Osteoblast (primary cell): ENCODE measurements around the gene ACOT8. TPM values are rescaled to one million over a fixed set of nuclear protein-coding genes. Genes with fewer than 3 reads are reported as not detected.

Source experiments
- DNase-seq: peaks from one replicate; pipeline ENCODE4 v3.0.0; 2011; ENCODE audit warnings: low spot score, mixed read lengths; ENCODE audit not compliant: insufficient read length; ENCODE audit errors: missing footprints
- H2AFZ ChIP-seq: 2 replicates; pipeline ENCODE4 v1.6.0; 2011; ENCODE audit warnings: mild to moderate bottlenecking, low read length
- H3K27ac ChIP-seq: 2 replicates; pipeline ENCODE4 v1.5.1; 2011; ENCODE audit warnings: mild to moderate bottlenecking, low read depth, low read length, moderate library complexity
- H3K27me3 ChIP-seq: 2 replicates; pipeline ENCODE4 v1.6.0; 2012; ENCODE audit warnings: mild to moderate bottlenecking, control low read depth, inconsistent platforms, low read length, moderate library complexity; ENCODE audit not compliant: insufficient read depth
- H3K36me3 ChIP-seq: 2 replicates; pipeline ENCODE4 v1.5.1; 2011; ENCODE audit warnings: mild to moderate bottlenecking, low read length, control low read depth, moderate library complexity; ENCODE audit not compliant: insufficient read depth
- H3K4me1 ChIP-seq: 2 replicates; pipeline ENCODE4 v1.5.1; 2011; ENCODE audit warnings: mild to moderate bottlenecking, low read length, control low read depth, moderate library complexity; ENCODE audit not compliant: insufficient read depth
- H3K4me2 ChIP-seq: 2 replicates; pipeline ENCODE4 v1.6.0; 2011; ENCODE audit warnings: mild to moderate bottlenecking, low read length; ENCODE audit not compliant: insufficient read depth
- H3K4me3 ChIP-seq: fragments of 200-600 bp; sonication (generic); 3 replicates; pipeline ENCODE4 v1.5.1; 2012; ENCODE audit warnings: mild to moderate bottlenecking, low read length, inconsistent platforms; ENCODE audit not compliant: insufficient read depth
- H3K79me2 ChIP-seq: 2 replicates; pipeline ENCODE4 v1.6.0; 2012; ENCODE audit warnings: mild to moderate bottlenecking, low read length, control low read depth, inconsistent platforms; ENCODE audit not compliant: insufficient read depth
- H3K9me3 ChIP-seq: 2 replicates; pipeline ENCODE4 v1.5.1; 2011; ENCODE audit warnings: low read depth, low read length, control low read depth
- H4K20me1 ChIP-seq: 2 replicates; pipeline ENCODE4 v1.6.0; 2012; ENCODE audit warnings: mild to moderate bottlenecking, low read length, control low read depth; ENCODE audit not compliant: insufficient read depth
- total RNA-seq: library from RNA; depleted of rRNA; stranded (reverse); fragments of >200 nt; gene quantifications from 2 replicates; pipeline ENCODE4 v1.2.3, GENCODE V29; 2012
- TF ChIP-seq, protein P1 (sequence below): IDR thresholded peaks from 2 replicates; pipeline ENCODE4 v1.5.1; 2011; ENCODE audit warnings: mild to moderate bottlenecking, low read depth, low read length, moderate library complexity; ENCODE audit errors: extremely low read depth

The ACOT8 gene
- total RNA-seq, 1 donor = 31.8 TPM

- H3K79me2 ChIP-seq = no peaks in the 10 kb centered on the region
- peaks cover 5% of the 10 kb centered on the region for H4K20me1 ChIP-seq
- no peaks in the 10 kb centered on the region for H3K9me3 ChIP-seq
- H3K4me2 ChIP-seq = no peak overlapping the region
- H2AFZ ChIP-seq = no peak overlapping the region
- H3K4me3 ChIP-seq = no peak overlapping the region
- H3K4me1 ChIP-seq = no peaks in the 10 kb centered on the region
- H3K27me3 ChIP-seq = no peaks in the 10 kb centered on the region
- H3K27ac ChIP-seq = no peak overlapping the region
- TF ChIP-seq, protein P1, sequence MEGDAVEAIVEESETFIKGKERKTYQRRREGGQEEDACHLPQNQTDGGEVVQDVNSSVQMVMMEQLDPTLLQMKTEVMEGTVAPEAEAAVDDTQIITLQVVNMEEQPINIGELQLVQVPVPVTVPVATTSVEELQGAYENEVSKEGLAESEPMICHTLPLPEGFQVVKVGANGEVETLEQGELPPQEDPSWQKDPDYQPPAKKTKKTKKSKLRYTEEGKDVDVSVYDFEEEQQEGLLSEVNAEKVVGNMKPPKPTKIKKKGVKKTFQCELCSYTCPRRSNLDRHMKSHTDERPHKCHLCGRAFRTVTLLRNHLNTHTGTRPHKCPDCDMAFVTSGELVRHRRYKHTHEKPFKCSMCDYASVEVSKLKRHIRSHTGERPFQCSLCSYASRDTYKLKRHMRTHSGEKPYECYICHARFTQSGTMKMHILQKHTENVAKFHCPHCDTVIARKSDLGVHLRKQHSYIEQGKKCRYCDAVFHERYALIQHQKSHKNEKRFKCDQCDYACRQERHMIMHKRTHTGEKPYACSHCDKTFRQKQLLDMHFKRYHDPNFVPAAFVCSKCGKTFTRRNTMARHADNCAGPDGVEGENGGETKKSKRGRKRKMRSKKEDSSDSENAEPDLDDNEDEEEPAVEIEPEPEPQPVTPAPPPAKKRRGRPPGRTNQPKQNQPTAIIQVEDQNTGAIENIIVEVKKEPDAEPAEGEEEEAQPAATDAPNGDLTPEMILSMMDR = no peak
- peaks cover 12% of the 10 kb centered on the region for H3K36me3 ChIP-seq
- DNase-seq = peak; percentile 46
Observed at GRCh38 chr20:45873409-45874103, 16.4 kb upstream of the ACOT8 start.

- H3K79me2 ChIP-seq = no peaks in the 10 kb centered on the region
- H3K27me3 ChIP-seq = no peaks in the 10 kb centered on the region
- H3K36me3 ChIP-seq = peaks cover 6% of the 10 kb centered on the region
- TF ChIP-seq, protein P1 = no peak
- H3K4me3 ChIP-seq = no peak overlapping the region
- H3K27ac ChIP-seq = no peak overlapping the region
- no peak overlapping the region for H2AFZ ChIP-seq
- no peak overlapping the region for H3K4me2 ChIP-seq
- peak; percentile 45 for DNase-seq
- H3K9me3 ChIP-seq = no peaks in the 10 kb centered on the region
- peaks cover 7% of the 10 kb centered on the region for H3K4me1 ChIP-seq
- peaks cover 5% of the 10 kb centered on the region for H4K20me1 ChIP-seq
Observed at GRCh38 chr20:45872626-45873025, 15.4 kb upstream of the ACOT8 start.

DNA sequence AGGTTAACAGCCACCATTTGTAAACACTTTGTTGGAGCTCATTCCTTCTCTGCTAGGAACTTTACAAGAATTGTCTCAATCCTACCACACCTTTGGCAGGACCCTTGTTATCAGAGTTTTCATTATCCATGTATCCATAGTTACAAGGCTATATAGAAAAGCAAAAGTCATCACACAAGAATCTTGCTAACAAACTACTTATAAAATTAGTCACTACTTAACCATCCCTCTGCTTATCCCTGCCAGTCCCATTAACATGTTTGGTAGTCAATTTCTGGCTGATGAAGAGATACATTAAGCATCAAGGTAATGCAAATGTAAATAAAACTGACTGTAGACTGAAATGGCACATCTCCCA, 10.6 kb upstream of the ACOT8 start:
- peaks cover 12% of the 10 kb centered on the region for H3K4me1 ChIP-seq
- peak overlapping the region; percentile 4 for H3K4me3 ChIP-seq
- peak overlapping the region; percentile 76 for H3K27ac ChIP-seq
- no peak overlapping the region for H2AFZ ChIP-seq
- H3K36me3 ChIP-seq = no peaks in the 10 kb centered on the region
- no peaks in the 10 kb centered on the region for H3K9me3 ChIP-seq
- peak overlapping the region; percentile 24 for H3K4me2 ChIP-seq
- no peaks in the 10 kb centered on the region for H3K27me3 ChIP-seq
- TF ChIP-seq, protein P1 = no peak
- H4K20me1 ChIP-seq = peaks cover 5% of the 10 kb centered on the region
- no peaks in the 10 kb centered on the region for H3K79me2 ChIP-seq
- DNase-seq = peak; percentile 87

- H3K9me3 ChIP-seq = no peaks in the 10 kb centered on the region
- H3K27ac ChIP-seq = peak overlapping the region; percentile 76
- H3K4me3 ChIP-seq = peak overlapping the region; percentile 4
- no peak overlapping the region for H2AFZ ChIP-seq
- H3K4me2 ChIP-seq = peak overlapping the region; percentile 24
- H3K27me3 ChIP-seq = no peaks in the 10 kb centered on the region
- TF ChIP-seq, protein P1 = no peak
- no peak for DNase-seq
- no peaks in the 10 kb centered on the region for H3K79me2 ChIP-seq
- peaks cover under 1% of the 10 kb centered on the region for H4K20me1 ChIP-seq
- H3K4me1 ChIP-seq = peaks cover 12% of the 10 kb centered on the region
- H3K36me3 ChIP-seq = no peaks in the 10 kb centered on the region
Observed at GRCh38 chr20:45867136-45867818, 10.1 kb upstream of the ACOT8 start.
